Measurements from ENCODE around the gene STK24. TPM values are rescaled to one million over a fixed set of nuclear protein-coding genes. Genes with fewer than 3 reads are reported as not detected.

STK24 gene
- polyA plus RNA-seq, 1 of the 3 experiments (the other 2 are of a cell fraction): 30.5 TPM

GRCh38 chr13:98559169-98559568 is 17.7 kb downstream of the STK24 start:
- ChIA-PET CTCF (no interaction called here), POLR2A (no interaction called here)
- Histone ChIP-seq H2AFZ (ENCODE audit: low read depth) (no peak overlapping the region), H3K9ac (no peak overlapping the region), H3K79me2 (ENCODE audit: insufficient read depth) (peaks cover 98% of the 10 kb centered on the region), H3K27me3 (ENCODE audit: insufficient read depth) (no peaks in the 10 kb centered on the region), H3K9me3 (no peaks in the 10 kb centered on the region), H3K4me1 (ENCODE audit: control insufficient read depth in 1 of 2, insufficient read depth in 2 of 2, low read depth in 1 of 2, low read length in 1 of 2) (peaks cover 17 to 20% of the 10 kb centered on the region in 2 experiments; a peak in 2 of 4 replicates), H3K4me2 (no peak overlapping the region), H4K20me1 (ENCODE audit: insufficient read depth) (peaks cover 82% of the 10 kb centered on the region), H3K27ac (ENCODE audit: low read depth in 2 of 2, low read length in 1 of 2) (no peak overlapping the region), H3K36me3 (replicated peaks in 1 of 2; ENCODE audit: control insufficient read depth in 1 of 2, insufficient read depth in 2 of 2, low read length in 1 of 2) (no peaks in the 10 kb centered on the region), H3K9me2 (no peaks in the 10 kb centered on the region), H3F3A (replicated peaks; ENCODE audit: insufficient read depth) (peaks cover 9% of the 10 kb centered on the region), H3K4me3 (ENCODE audit: low read depth in 2 of 2, low read length in 1 of 2) (no peak overlapping the region)
- 96% methylated on average over 7 of the region's 7 CpGs for WGBS (ENCODE audit: low lambda C conversion rate)
- no peak for DNase-seq
- TF ChIP-seq PBX3 (IDR thresholded peaks at IDR 0.05) (no peak), ELF1 (IDR thresholded peaks at IDR 0.05) (no peak), NRF1 (IDR thresholded peaks at IDR 0.05; ENCODE audit: low read depth, low read length) (no peak), RCOR1 (IDR thresholded peaks at IDR 0.05; ENCODE audit: low read length) (no peak), REST (IDR thresholded peaks at IDR 0.05; ENCODE audit: low read depth, low read length) (no peak), SIN3A (IDR thresholded peaks at IDR 0.05; ENCODE audit: borderline replicate concordance, low read depth, low read length) (no peak), MXI1 (IDR thresholded peaks at IDR 0.05; ENCODE audit: low read depth, low read length) (no peak), FOXJ3 (CRISPR knock-in tag; IDR thresholded peaks at IDR 0.05) (no peak), IRF3 (IDR thresholded peaks at IDR 0.05; ENCODE audit: low read depth, low read length) (no peak)

GRCh38 chr13:98557937-98558792 is 18.7 kb downstream of the STK24 start:
- TF ChIP-seq RCOR1 (IDR thresholded peaks at IDR 0.05; ENCODE audit: low read length) (no peak), PBX3 (IDR thresholded peaks at IDR 0.05) (0 out of 2 replicates have a peak, but pooled peaks have one; percentile 5), SIN3A (IDR thresholded peaks at IDR 0.05; ENCODE audit: borderline replicate concordance, low read depth, low read length) (no peak), USF1 (IDR thresholded peaks at IDR 0.05; ENCODE audit: borderline replicate concordance, low read depth) (no peak), FOXJ3 (CRISPR knock-in tag; IDR thresholded peaks at IDR 0.05) (no peak), GABPA (IDR thresholded peaks at IDR 0.05; ENCODE audit: low read depth) (no peak), TCF12 (IDR thresholded peaks at IDR 0.05) (peak; percentile 28; the same call in 1 of the 2 replicates), EP300 (IDR thresholded peaks at IDR 0.05; ENCODE audit: borderline replicate concordance in 1 of 2, low read depth in 1 of 2, low read length in 1 of 2) (no peak)
- no peak overlapping the region for H3K4me2 ChIP-seq
- CTCF ChIA-PET: interaction anchor here (1.0 to 1.5 kb wide), 4 partner anchors 76 to 115 kb away, joined by 3 to 6 read pairs (median 4); no protein-coding TSS in a partner anchor

More at GRCh38 chr13:98557937-98558792, 18.7 kb downstream of the STK24 start:
- no peaks in the 10 kb centered on the region for H3K9me3 ChIP-seq
- no peaks in the 10 kb centered on the region for H3K36me3 ChIP-seq (replicated peaks in 1 of 2; ENCODE audit: control insufficient read depth in 1 of 2, insufficient read depth in 2 of 2, low read length in 1 of 2)
- H3K4me1 ChIP-seq (ENCODE audit: control insufficient read depth in 1 of 2, insufficient read depth in 2 of 2, low read depth in 1 of 2, low read length in 1 of 2): peaks cover 18 to 20% of the 10 kb centered on the region in 2 experiments; a peak in 2 of 4 replicates
- H3K4me3 ChIP-seq (ENCODE audit: low read depth in 2 of 2, low read length in 1 of 2): no peak overlapping the region
- no peaks in the 10 kb centered on the region for H3K27me3 ChIP-seq (ENCODE audit: insufficient read depth)
- no peaks in the 10 kb centered on the region for H3K9me2 ChIP-seq
- no peak overlapping the region for H2AFZ ChIP-seq (ENCODE audit: low read depth)
- H3K9ac ChIP-seq: no peak overlapping the region
- peaks cover 98% of the 10 kb centered on the region for H3K79me2 ChIP-seq (ENCODE audit: insufficient read depth)
- peaks cover 84% of the 10 kb centered on the region for H4K20me1 ChIP-seq (ENCODE audit: insufficient read depth)
- DNase-seq: no peak
- POLR2A ChIA-PET: no interaction called here
- peaks cover 9% of the 10 kb centered on the region for H3F3A ChIP-seq (replicated peaks; ENCODE audit: insufficient read depth)
- H3K27ac ChIP-seq (ENCODE audit: low read depth in 2 of 2, low read length in 1 of 2): peak overlapping the region in 1 of 2 experiments; percentile 47; a peak in 2 of 4 replicates
- WGBS (ENCODE audit: low lambda C conversion rate): 76% methylated on average over 10 of the region's 10 CpGs
